Activated CD4-positive, alpha-beta T cell treated with anti-CD3 and anti-CD28 coated beads, Interleukin-2, Interleukin-6, amounts not matched to agents 100 ng/mL and 50 ng/mL, durations not matched to agents 16 hours and 8 hours (primary cell): ENCODE results near the gene DNAJB6.
A peak's percentile ranks its signal among the peaks of the same experiment; 100 is the strongest.

Source experiments
- DNase-seq: peaks from one replicate; pipeline ENCODE4 v3.0.0-alpha.2; 2020

DNAJB6 gene

GRCh38 chr7:157371296-157371695, 34.5 kb downstream of the DNAJB6 start:
- no peak for DNase-seq

DNA sequence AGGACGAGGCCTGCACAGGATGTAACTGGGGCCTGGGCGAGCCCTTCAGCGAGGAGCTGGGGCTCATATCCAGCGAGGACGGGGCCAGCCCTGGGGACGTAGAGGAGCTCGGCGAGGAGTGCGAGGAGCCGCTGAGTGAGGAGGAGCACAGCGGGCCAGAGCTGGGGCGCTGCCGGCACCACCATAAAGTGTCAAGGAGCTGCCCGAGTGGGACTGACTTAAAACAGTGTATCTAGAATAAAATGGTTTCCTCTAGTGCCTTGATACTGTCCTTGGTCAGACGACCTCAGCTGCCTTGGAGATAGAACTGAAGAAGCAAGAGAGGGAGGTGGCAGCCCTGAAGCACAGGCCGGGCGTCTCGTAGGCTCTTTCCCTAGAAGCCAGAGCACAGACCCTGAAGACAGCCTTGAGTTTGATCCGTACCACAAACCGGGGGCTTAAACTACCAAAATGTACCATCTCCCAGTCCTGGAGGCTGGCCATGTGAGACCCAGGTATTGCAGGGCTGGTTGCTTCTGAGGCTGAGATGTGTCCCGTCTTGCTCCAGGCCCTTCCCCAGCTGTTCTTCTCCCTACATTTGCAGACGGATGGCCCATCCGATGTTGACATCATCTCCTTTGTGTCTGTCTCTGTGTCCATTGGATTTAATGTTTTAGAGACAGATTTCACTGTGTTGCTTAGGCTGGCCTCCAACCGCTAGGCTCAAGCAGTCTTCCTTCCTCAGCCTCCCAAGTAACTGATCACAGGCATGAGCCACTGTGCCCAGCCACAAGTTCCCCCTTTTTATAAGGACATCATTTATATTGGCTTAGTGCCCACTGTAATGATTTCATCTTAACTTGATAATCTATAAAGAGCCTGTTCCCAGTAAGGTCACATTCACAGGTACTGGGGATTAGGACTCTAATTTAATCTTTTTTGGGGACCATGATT, 35.8 kb downstream of the DNAJB6 start:
- DNase-seq = no peak

DNA sequence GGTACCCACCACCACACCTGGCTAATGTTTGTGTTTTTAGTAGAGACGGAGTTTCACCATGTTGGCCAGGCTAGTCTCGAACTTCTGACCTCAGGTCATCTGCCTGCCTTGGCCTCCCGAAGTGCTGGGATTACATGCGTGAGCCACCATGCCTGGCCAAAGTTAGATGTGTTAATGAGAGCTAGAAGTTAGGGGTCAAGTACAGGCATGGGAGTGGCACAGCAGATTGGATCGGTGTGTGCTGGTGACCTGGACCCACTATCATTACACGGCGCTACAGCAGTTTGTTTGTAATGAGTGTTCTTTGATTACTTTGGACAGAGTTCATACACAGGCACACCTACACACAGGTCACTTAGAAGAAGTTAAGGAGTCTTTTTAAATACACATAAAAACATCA, 36.7 kb downstream of the DNAJB6 start:
- DNase-seq = no peak

DNA sequence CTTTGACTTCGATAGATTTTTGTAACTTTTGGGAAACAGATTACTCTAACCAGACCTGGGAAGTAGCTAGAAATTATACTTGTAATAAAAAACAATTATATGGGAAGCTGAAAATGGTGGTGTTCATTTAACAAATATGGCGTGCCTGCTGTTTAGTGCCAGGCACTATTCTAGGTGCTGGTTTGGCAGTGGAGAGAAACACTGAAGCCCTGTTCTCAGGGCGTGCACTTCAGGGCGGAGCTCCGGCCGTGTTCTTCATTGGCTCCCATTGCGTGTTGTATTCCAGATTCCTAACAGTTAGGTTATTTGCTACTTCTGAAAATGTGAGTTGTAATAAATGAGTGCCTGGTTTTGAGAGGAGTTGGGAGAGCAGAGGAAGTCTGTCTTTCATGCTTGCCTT, 38.6 kb downstream of the DNAJB6 start:
- no peak for DNase-seq

GRCh38 chr7:157377436-157378124, 40.8 kb downstream of the DNAJB6 start:
- no peak for DNase-seq

GRCh38 chr7:157378390-157378789, 41.6 kb downstream of the DNAJB6 start:
- no peak for DNase-seq

- no peak for DNase-seq
Observed at GRCh38 chr7:157379493-157379892, 42.7 kb downstream of the DNAJB6 start.

DNA sequence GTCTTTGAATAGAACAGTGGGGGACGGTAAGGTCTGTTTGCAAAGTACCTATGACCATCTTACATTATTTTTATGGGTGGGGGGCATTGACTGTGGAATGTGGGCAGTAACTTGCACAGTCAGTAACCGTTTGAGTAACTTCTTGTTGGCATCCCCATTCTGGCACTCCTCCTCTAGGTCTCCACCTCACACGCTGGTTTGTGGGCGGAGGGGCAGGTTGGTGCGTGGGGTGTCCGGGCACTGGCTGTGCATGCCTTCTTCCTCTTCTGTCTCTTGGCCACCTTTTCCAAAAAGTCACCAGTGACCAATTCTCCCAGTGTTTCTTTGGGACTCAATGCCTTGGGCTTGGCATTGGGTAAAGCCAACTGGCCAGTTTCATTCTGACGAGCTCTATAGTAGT, 43.6 kb downstream of the DNAJB6 start:
- DNase-seq = no peak

DNA sequence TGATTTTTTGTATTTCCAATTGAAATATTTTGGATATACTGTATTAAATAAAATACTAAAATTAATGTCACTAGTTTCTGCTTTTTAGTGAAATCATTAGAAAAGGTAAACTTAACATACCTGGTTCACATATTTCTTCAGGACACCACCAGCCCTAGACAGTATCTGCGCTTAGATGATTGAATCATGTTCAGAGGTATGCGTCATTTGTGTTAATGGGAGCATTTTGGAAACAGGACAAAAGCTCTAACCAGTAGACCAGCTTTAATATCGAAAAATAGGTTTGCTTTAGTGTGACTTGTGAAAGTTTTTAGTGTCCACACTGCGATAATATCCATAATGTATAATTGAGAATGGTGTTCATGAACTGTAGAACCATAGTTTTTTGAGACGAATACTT, 47.1 kb downstream of the DNAJB6 start:
- no peak for DNase-seq

GRCh38 chr7:157384301-157384700, 47.5 kb downstream of the DNAJB6 start:
- DNase-seq = no peak

- DNase-seq = peak; percentile 91
Observed at GRCh38 chr7:157386979-157387800, 50.4 kb downstream of the DNAJB6 start.

GRCh38 chr7:157388301-157388700, 51.5 kb downstream of the DNAJB6 start:
- no peak for DNase-seq

DNA sequence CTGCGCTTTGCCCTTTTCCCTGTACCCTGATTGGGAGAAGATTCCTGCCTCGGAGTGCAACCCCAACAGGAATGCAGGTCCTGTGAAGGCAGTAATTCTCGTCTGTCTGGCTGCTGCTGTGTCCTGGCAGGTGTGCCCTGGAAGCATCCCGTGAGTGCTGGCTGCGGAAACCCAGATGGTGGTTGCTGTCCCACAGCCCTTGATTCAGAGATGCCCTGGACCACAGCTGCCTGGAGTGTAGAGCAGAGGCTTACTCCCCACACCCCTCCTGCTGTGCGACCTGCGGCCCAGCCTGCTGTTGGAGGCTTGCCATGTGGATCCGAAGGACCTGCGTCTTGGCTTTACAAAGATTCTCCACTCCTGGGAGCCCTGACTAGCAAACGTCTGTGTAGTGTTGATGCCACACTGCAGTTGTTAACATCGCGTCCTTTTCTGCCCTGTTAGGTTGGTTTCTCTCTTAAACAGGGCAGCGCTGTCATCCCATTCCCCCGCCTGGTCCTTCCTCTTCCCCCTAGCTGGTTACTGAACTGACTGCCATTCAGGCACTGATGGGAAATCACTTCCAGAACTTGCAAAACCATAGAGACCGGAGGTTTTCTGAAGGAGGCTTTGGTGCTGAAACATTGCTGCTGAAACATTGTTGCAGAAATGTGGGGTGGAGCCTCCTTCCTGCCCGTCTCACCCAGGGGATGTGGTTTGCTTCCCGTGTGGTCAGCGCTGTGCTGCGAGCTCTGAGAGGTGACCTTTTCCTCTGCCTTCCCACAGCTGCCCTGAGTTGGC, 53.3 kb downstream of the DNAJB6 start:
- DNase-seq = peak; percentile 65

DNA sequence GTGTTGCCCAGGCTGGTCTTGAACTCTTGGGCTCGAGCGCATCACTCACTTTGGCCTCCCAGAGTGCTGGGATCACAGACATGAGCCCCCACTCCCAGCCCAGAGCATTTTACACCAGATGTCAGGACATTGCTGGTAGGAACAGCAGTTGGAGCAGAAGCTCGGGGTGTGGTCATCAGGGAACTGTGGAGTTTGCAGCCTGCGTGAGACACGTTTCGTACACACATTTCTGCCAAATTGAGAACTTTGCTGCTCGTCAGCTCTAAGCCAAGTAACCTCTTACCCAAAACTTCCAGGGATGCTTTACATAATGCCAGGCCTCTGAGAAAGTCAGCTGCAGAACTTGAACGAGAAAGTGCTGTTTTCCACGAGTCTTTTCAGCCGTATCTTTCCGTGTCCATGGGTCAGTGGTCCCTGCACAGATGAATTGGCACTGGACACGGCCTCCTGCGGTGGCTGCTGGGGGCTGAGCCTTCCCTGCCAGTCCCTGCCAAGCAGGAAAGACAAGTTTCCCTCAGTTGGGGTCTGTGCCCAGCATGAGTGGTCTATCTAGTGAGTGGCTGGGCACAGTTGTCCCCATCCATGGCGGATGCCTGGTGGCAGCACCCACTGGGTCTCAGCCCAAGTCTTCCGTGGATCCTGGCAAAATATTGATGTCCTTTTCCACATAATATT, 54.4 kb downstream of the DNAJB6 start:
- DNase-seq = no peak

DNA sequence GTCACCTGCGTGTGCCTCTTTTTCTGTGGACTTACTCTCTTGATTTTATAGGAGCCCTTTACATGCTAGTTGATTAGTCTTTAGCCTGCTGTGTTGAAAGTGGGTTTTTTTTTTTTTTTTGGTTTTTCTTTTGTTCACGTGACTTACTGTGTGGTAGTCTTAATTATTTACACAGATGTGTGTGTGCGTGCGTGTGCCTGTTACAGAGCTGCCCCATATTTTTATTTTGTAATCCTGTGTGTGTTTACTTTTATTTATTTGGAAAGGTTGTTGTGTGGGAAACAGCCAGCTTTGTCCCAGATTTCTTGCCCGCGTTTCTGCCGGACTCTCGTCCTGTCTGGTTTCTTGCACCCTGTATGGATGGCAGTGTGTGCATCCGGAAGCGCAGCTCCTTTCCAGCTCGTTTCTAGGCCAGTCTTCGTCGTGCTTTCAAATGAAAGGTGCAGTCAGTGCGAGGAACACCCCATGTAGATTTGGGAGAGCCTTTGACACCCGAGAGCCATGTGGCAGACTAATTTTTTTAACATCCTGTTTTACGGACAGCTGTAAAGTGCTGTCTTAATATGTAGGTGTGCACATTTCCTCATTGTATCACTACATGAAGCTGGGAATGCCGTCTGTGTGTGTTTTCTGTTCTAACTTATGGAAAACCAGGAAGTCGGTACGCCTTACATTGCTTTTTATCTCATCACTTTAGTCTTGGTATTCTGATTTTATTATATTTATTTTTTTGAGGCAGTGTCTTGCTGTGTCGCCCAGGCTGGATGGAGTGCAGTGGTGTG, 55.6 kb downstream of the DNAJB6 start:
- no peak for DNase-seq

DNA sequence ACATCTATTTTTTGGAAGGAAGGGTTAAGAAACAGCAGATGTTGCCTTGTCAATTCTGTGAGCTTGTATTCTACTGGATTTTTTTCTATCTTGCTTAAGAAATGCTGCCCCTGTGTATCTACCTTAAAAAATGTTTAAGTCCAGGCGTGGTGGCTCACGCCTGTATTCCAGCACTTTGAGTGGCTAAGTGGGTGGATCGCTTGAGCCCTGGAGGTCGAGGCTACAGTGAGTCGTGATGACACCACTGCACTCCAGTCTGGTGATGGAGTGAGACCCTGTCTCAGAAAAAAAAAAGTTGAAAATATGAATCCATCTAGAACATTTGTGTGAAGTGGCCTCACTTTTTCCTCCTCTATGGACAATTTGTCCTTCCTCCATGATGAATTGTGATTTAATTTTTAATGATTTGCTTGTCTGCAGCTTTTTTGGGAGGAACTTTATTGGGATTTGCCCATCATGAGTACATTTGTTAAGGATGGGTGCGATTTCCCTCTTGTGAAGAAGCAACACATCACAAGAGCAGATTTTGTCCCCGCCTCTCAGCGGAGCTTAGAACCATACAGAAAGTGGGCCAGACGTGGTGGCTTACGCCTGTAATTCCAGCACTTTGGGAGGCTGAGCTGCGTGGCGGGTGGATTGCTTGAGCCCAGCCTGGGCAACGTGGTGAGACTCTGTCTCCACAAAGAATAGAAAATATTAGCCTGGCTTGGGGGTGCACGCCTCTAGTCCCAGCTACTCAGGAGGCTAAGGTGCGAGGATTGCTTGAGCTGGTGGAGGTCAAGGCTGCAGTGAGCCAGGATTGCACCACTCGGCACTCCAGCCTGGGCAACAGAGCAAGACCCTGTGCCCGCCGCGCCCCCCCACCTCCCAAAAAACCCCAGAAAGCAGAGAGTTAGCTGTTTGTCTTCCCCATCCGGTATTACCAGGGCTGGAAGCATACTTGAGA, 57.7 kb downstream of the DNAJB6 start:
- DNase-seq = no peak

DNA sequence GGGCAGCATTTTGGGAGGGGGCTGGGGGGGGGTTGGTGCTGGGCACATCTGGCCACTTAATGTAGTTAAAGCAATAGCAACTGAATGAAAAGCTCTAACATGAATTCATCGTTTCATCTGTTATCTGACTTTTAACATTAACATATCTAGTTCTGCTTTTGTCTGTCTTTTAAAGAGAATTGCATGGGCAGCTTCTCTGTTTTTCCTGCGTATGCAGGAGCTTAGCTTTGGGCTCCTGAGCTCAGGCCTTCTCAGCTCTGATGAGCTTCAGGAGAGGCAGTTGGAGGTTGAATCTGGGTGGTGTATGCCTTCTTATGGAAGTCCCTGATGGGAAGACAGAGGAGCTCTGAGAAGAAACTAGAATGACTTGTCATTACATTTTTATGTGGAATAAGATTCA, 58.4 kb downstream of the DNAJB6 start:
- no peak for DNase-seq

GRCh38 chr7:157396316-157397035, 59.7 kb downstream of the DNAJB6 start:
- no peak for DNase-seq

- DNase-seq = no peak
Observed at GRCh38 chr7:157397036-157397720, 60.4 kb downstream of the DNAJB6 start.
